Stomach (tissue), 4 donors: ENCODE results near the gene ZNF277.

ENCODE experiments used
- EP300 ChIP-seq: sonication (generic); formaldehyde crosslinking; IDR thresholded peaks from one replicate; pipeline ENCODE4 v1.6.1; 2017; ENCODE audit warnings: antibody characterized with exemption
- POLR2A ChIP-seq, 4 donors: fragments of 450-650 bp; IDR thresholded peaks; one replicate each; pipeline ENCODE4 v1.6.1; 2016; ENCODE audit warnings: antibody characterized with exemption in 4 of 4, control low read depth in 2 of 4, mild to moderate bottlenecking in 1 of 4, moderate library complexity in 1 of 4
- POLR2AphosphoS5 ChIP-seq, 3 donors: sonication (generic); formaldehyde crosslinking; IDR thresholded peaks; one replicate each; pipeline ENCODE4 v1.6.1; 2016; ENCODE audit warnings: antibody characterized with exemption in 3 of 3
- TF ChIP-seq, protein P1 (sequence below), 7 experiments: fragments of 450-650 bp in 4 of 7; fragments of 200-600 bp in 3 of 7; sonication (generic) in 3 of 7; IDR thresholded peaks; one replicate each; pipeline ENCODE4 v1.5.1; 2016 to 2019; ENCODE audit warnings: antibody characterized with exemption in 7 of 7, control low read depth in 2 of 7, mild to moderate bottlenecking in 1 of 7

DNA sequence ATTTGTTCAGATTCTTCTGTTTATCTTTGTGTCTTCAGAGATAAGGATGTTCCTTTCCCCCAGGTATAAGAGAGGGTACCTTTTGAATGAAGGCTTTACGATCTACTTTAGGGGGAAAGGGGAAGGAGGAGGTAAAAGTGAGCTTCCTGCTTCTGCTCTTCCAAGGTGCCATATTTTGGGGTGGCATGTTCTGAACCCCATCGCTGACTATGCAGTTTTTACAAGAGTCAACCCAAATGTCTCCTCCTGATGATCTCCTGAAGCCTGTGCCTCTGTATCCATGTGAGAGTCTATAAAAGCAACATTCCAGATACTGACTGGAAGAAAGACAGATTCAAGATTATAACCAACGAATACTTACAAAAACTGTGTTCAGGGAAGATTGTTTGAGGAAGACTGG, 102.5 kb downstream of the ZNF277 start:
- TF ChIP-seq POLR2A (IDR thresholded peaks at IDR 0.05) (no peak), POLR2AphosphoS5 (IDR thresholded peaks at IDR 0.05) (no peak), EP300 (no peak)
- TF ChIP-seq, protein P1, sequence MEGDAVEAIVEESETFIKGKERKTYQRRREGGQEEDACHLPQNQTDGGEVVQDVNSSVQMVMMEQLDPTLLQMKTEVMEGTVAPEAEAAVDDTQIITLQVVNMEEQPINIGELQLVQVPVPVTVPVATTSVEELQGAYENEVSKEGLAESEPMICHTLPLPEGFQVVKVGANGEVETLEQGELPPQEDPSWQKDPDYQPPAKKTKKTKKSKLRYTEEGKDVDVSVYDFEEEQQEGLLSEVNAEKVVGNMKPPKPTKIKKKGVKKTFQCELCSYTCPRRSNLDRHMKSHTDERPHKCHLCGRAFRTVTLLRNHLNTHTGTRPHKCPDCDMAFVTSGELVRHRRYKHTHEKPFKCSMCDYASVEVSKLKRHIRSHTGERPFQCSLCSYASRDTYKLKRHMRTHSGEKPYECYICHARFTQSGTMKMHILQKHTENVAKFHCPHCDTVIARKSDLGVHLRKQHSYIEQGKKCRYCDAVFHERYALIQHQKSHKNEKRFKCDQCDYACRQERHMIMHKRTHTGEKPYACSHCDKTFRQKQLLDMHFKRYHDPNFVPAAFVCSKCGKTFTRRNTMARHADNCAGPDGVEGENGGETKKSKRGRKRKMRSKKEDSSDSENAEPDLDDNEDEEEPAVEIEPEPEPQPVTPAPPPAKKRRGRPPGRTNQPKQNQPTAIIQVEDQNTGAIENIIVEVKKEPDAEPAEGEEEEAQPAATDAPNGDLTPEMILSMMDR (IDR thresholded peaks at IDR 0.05): no peak
